HCT116 (cell line): ENCODE data around the gene CAMKMT. TPM values are rescaled to one million over a fixed set of nuclear protein-coding genes. Genes with fewer than 3 reads are reported as not detected.

Source experiments
- ATAC-seq: fragments of 200-7000 bp; cut with Tn5 transposase; 2 replicates; pipeline ENCODE4 v1.9.1; 2020; ENCODE audit warnings: mild to moderate bottlenecking, moderate library complexity
- BruUV-seq: library from RNA; stranded (reverse); fragments of 400-500 nt; replicated peaks from 2 replicates; lab custom pipeline; 2021; lab: Mats Ljungman, UMichigan
- CTCF ChIA-PET: fragments of 300-600 bp; sonication (Branson Sonifier 250); formaldehyde crosslinking; loops from one replicate; lab custom pipeline; 2021; ENCODE audit warnings: antibody characterized with exemption; lab: Charles Lee
- POLR2A ChIA-PET: fragments of 300-600, 350-600 bp; sonication (Branson Sonifier 250); formaldehyde crosslinking; loops from one replicate; lab custom pipeline; 2021; ENCODE audit warnings: antibody characterized with exemption; lab: Charles Lee
- RAD21 ChIA-PET, 2 experiments: fragments of 300-600 bp; sonication (Branson Sonifier 250); formaldehyde crosslinking; loops; one replicate each; lab custom pipeline; 2023; ENCODE audit warnings: low total read pairs in 2 of 2; ENCODE audit not compliant: uncharacterized antibody in 2 of 2, unreplicated experiment in 2 of 2, low non-redundant PET in 1 of 2; lab: Charles Lee
- DNase-seq: peaks from one replicate; pipeline ENCODE4 v3.0.0-alpha.2; 2010; ENCODE audit warnings: low read depth, low spot score
- H2AFZ ChIP-seq: fragments of 200-600 bp; shearing (Covaris generic), sonication (generic); 2 replicates; pipeline ENCODE4 v1.6.1; 2017; ENCODE audit warnings: low read depth, mixed run types, mixed read lengths, antibody characterized with exemption, low read length; ENCODE audit not compliant: poor library complexity, severe bottlenecking
- H3K27ac ChIP-seq: 2 replicates; pipeline ENCODE4 v1.5.1; 2012; ENCODE audit warnings: low read depth, low read length
- H3K27me3 ChIP-seq: fragments of 200-600 bp; sonication (generic); 2 replicates; pipeline ENCODE4 v1.6.1; 2016; ENCODE audit warnings: mixed run types, low read length, mixed read lengths; ENCODE audit not compliant: insufficient read depth
- H3K36me3 ChIP-seq, 2 experiments: fragments of 200-500 bp in 1 of 2; fragments of 200-600 bp in 1 of 2; sonication (Bioruptor generic) in 1 of 2; sonication (generic) in 1 of 2; 2 replicates each; pipeline versions ENCODE4 v1.5.1 to v1.6.1; 2014 to 2016; ENCODE audit warnings: low read length in 2 of 2, inconsistent platforms in 1 of 2, mixed read lengths in 1 of 2, mixed run types in 1 of 2; ENCODE audit not compliant: insufficient read depth in 2 of 2, control insufficient read depth in 1 of 2
- H3K4me1 ChIP-seq, 2 experiments: fragments of 200-600 bp in 1 of 2; sonication (generic) in 1 of 2; 2 replicates each; pipeline versions ENCODE4 v1.5.1 to v1.6.1; 2012 to 2017; ENCODE audit warnings: low read length in 2 of 2, inconsistent platforms in 1 of 2, mild to moderate bottlenecking in 1 of 2, mixed read lengths in 1 of 2, mixed run types in 1 of 2, moderate library complexity in 1 of 2; ENCODE audit not compliant: insufficient read depth in 2 of 2, control insufficient read depth in 1 of 2
- H3K4me2 ChIP-seq: fragments of 200-600 bp; sonication (generic); 2 replicates; pipeline ENCODE4 v1.6.1; 2017; ENCODE audit warnings: mixed run types, low read length, mixed read lengths
- H3K4me3 ChIP-seq, 2 experiments: fragments of 200-600 bp in 1 of 2; sonication (generic) in 1 of 2; replicated peaks in 1 of 2; 2 replicates each; pipeline ENCODE4 v1.5.1; 2011 to 2016; ENCODE audit warnings: low read length in 2 of 2, control low read depth in 1 of 2, low read depth in 1 of 2, mild to moderate bottlenecking in 1 of 2, mixed read lengths in 1 of 2, mixed run types in 1 of 2
- H3K79me2 ChIP-seq: fragments of 200-600 bp; sonication (generic); 2 replicates; pipeline ENCODE4 v1.6.1; 2017; ENCODE audit warnings: mild to moderate bottlenecking, mixed run types, low read length, moderate library complexity, mixed read lengths; ENCODE audit not compliant: insufficient read depth
- H3K9ac ChIP-seq: fragments of 200-600 bp; sonication (generic); 2 replicates; pipeline ENCODE4 v1.6.1; 2016; ENCODE audit warnings: low read length, mixed read lengths
- H3K9me2 ChIP-seq: fragments of 200-600 bp; sonication (generic), shearing (Covaris generic); 2 replicates; pipeline ENCODE4 v1.6.1; 2017; ENCODE audit warnings: mixed run types, mild to moderate bottlenecking, moderate library complexity; ENCODE audit not compliant: insufficient read depth
- H3K9me3 ChIP-seq, 2 experiments: fragments of 200-500 bp in 1 of 2; fragments of 200-600 bp in 1 of 2; sonication (Bioruptor generic) in 1 of 2; sonication (generic) in 1 of 2; 2 replicates each; pipeline ENCODE4 v1.6.1; 2014 to 2017; ENCODE audit warnings: low read length in 2 of 2, mixed read lengths in 2 of 2, inconsistent platforms in 1 of 2, low read depth in 1 of 2, mild to moderate bottlenecking in 1 of 2, mixed run types in 1 of 2, moderate library complexity in 1 of 2; ENCODE audit not compliant: control insufficient read depth in 1 of 2, insufficient read depth in 1 of 2
- H4K20me1 ChIP-seq: fragments of 200-600 bp; sonication (generic), shearing (Covaris generic); 2 replicates; pipeline ENCODE4 v1.6.1; 2017; ENCODE audit warnings: mixed run types, mild to moderate bottlenecking, moderate library complexity; ENCODE audit not compliant: insufficient read depth
- CBX3 ChIP-seq: IDR thresholded peaks from 2 replicates; pipeline ENCODE4 v1.6.1; 2012; ENCODE audit warnings: low read depth
- ELF1 ChIP-seq: IDR thresholded peaks from 2 replicates; pipeline ENCODE4 v1.6.1; 2012; ENCODE audit warnings: low read depth, borderline replicate concordance
- EZH2 ChIP-seq: fragments of 200-600 bp; sonication (generic); IDR thresholded peaks from 2 replicates; pipeline ENCODE4 v1.6.1; 2017; ENCODE audit warnings: antibody characterized with exemption, mixed run types
- FOSL1 ChIP-seq: IDR thresholded peaks from 2 replicates; pipeline ENCODE4 v1.6.1; 2012; ENCODE audit warnings: low read depth
- POLR2A ChIP-seq: IDR thresholded peaks from 2 replicates; pipeline ENCODE4 v1.7.0; 2011; ENCODE audit warnings: borderline replicate concordance; ENCODE audit not compliant: insufficient read depth, insufficient read length; ENCODE audit errors: extremely low read depth
- POLR2AphosphoS5 ChIP-seq: IDR thresholded peaks from 2 replicates; pipeline ENCODE4 v1.6.1; 2011; ENCODE audit warnings: mild to moderate bottlenecking, low read depth, low read length, moderate library complexity
- SIN3A ChIP-seq: IDR thresholded peaks from 2 replicates; pipeline ENCODE4 v1.6.1; 2012; ENCODE audit warnings: low read depth
- YY1 ChIP-seq: IDR thresholded peaks from 2 replicates; pipeline ENCODE4 v1.6.1; 2011; ENCODE audit warnings: low read length, low read depth, moderate library complexity, mild to moderate bottlenecking; ENCODE audit not compliant: insufficient replicate concordance; ENCODE audit errors: extremely low read depth
- ZNF274 ChIP-seq: fragments of 200-500 bp; sonication (Bioruptor generic); IDR thresholded peaks from 2 replicates; pipeline ENCODE4 v1.6.1; 2014; ENCODE audit warnings: mild to moderate bottlenecking, low read depth, low read length, inconsistent platforms
- intact Hi-C: fragments of 100-400 bp; cut with micrococcal nuclease; formaldehyde crosslinking; loops from 2 replicates; pipeline ENCODE4 v1.10.0; 2022
- total RNA-seq: library from RNA; stranded (reverse); gene quantifications from one replicate; pipeline ENCODE4 v1.2.1, GENCODE V29; 2021; ENCODE audit not compliant: unreplicated experiment
- TF ChIP-seq, protein P1 (sequence below): IDR thresholded peaks from 2 replicates; pipeline ENCODE4 v1.6.1; 2012
- TF ChIP-seq, protein P2 (sequence below): IDR thresholded peaks from 2 replicates; pipeline ENCODE4 v1.6.1; 2012
- TF ChIP-seq, protein P3 (sequence below), 3 experiments: fragments of 200-600 bp in 1 of 3; sonication (generic) in 1 of 3; IDR thresholded peaks in 2 of 3; conservative IDR thresholded peaks in 1 of 3; 2 replicates each; pipeline ENCODE4 v1.5.1; 2012 to 2017; ENCODE audit warnings: low read depth in 2 of 3, low read length in 2 of 3, antibody characterized with exemption in 1 of 3, borderline replicate concordance in 1 of 3, control low read depth in 1 of 3, mild to moderate bottlenecking in 1 of 3, mixed read lengths in 1 of 3, mixed run types in 1 of 3, moderate library complexity in 1 of 3; ENCODE audit not compliant: insufficient read depth in 1 of 3
- TF ChIP-seq, protein P4 (sequence below): IDR thresholded peaks from 2 replicates; pipeline ENCODE4 v1.6.1; 2012; ENCODE audit warnings: low read depth

CAMKMT gene
- total RNA-seq, 1 experiment from 2014 or later: 10.6 TPM

DNA sequence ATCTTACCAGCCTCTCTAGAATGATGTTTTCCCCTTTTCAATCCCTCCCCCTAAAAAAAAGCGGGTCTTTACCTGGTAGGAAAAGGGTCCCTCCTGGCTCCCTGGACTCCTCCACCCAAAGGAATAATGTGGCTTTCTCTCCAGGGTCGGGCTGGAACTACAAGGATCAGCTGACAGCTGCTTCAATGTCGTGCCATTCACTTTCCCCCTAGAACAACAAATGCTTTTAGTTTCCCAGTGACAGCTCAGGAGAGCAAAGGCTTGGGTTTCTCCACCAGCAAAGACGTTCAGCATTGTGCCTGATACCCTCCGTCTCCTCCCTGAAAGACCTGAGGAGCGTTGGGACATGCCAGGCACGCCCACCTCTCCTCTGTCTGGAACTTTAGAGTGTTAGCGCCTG is 405.9 kb downstream of the CAMKMT start:
- H3K4me1 ChIP-seq: no peaks in the 10 kb centered on the region
- TF ChIP-seq SIN3A (no peak), CBX3 (no peak), ZNF274 (no peak), ELF1 (no peak), EZH2 (no peak), POLR2AphosphoS5 (no peak), FOSL1 (no peak), POLR2A (no peak), YY1 (no peak)
- TF ChIP-seq, protein P1, sequence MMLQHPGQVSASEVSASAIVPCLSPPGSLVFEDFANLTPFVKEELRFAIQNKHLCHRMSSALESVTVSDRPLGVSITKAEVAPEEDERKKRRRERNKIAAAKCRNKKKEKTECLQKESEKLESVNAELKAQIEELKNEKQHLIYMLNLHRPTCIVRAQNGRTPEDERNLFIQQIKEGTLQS: no peak
- TF ChIP-seq, protein P2, sequence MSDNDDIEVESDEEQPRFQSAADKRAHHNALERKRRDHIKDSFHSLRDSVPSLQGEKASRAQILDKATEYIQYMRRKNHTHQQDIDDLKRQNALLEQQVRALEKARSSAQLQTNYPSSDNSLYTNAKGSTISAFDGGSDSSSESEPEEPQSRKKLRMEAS: no peak
- TF ChIP-seq, protein P3, sequence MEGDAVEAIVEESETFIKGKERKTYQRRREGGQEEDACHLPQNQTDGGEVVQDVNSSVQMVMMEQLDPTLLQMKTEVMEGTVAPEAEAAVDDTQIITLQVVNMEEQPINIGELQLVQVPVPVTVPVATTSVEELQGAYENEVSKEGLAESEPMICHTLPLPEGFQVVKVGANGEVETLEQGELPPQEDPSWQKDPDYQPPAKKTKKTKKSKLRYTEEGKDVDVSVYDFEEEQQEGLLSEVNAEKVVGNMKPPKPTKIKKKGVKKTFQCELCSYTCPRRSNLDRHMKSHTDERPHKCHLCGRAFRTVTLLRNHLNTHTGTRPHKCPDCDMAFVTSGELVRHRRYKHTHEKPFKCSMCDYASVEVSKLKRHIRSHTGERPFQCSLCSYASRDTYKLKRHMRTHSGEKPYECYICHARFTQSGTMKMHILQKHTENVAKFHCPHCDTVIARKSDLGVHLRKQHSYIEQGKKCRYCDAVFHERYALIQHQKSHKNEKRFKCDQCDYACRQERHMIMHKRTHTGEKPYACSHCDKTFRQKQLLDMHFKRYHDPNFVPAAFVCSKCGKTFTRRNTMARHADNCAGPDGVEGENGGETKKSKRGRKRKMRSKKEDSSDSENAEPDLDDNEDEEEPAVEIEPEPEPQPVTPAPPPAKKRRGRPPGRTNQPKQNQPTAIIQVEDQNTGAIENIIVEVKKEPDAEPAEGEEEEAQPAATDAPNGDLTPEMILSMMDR (IDR thresholded peaks at IDR 0.05 in 2 of 3, conservative IDR thresholded peaks at IDR 0.05 in 1 of 3; ENCODE audit: borderline replicate concordance in 1 of 3, insufficient read depth in 1 of 3, low read depth in 2 of 3, low read length in 2 of 3): no peak
- TF ChIP-seq, protein P4, sequence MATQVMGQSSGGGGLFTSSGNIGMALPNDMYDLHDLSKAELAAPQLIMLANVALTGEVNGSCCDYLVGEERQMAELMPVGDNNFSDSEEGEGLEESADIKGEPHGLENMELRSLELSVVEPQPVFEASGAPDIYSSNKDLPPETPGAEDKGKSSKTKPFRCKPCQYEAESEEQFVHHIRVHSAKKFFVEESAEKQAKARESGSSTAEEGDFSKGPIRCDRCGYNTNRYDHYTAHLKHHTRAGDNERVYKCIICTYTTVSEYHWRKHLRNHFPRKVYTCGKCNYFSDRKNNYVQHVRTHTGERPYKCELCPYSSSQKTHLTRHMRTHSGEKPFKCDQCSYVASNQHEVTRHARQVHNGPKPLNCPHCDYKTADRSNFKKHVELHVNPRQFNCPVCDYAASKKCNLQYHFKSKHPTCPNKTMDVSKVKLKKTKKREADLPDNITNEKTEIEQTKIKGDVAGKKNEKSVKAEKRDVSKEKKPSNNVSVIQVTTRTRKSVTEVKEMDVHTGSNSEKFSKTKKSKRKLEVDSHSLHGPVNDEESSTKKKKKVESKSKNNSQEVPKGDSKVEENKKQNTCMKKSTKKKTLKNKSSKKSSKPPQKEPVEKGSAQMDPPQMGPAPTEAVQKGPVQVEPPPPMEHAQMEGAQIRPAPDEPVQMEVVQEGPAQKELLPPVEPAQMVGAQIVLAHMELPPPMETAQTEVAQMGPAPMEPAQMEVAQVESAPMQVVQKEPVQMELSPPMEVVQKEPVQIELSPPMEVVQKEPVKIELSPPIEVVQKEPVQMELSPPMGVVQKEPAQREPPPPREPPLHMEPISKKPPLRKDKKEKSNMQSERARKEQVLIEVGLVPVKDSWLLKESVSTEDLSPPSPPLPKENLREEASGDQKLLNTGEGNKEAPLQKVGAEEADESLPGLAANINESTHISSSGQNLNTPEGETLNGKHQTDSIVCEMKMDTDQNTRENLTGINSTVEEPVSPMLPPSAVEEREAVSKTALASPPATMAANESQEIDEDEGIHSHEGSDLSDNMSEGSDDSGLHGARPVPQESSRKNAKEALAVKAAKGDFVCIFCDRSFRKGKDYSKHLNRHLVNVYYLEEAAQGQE: no peak
- TF ChIP-seq, all 23 proteins: peak for 0
- Histone ChIP-seq H4K20me1 (no peaks in the 10 kb centered on the region), H3K9me3 (no peaks in the 10 kb centered on the region), H3K9me2 (no peaks in the 10 kb centered on the region), H2AFZ (no peak overlapping the region), H3K79me2 (no peaks in the 10 kb centered on the region), H3K27me3 (no peaks in the 10 kb centered on the region), H3K4me2 (no peak overlapping the region), H3K9ac (no peak overlapping the region), H3K27ac (no peak overlapping the region), H3K36me3 (no peaks in the 10 kb centered on the region), H3K4me3 (no peak overlapping the region)
- CTCF ChIA-PET: no interaction called here
- POLR2A ChIA-PET: no interaction called here
- RAD21 ChIA-PET: no interaction called here
- DNase-seq: no peak
- ATAC-seq: no peak
- BruUV-seq: no TSS peak
- intact Hi-C loops: no loop called here
